Astrocyte of the cerebellum (primary cell): ENCODE data around the gene INSR.

Experiments
- DNase-seq: peaks from one replicate; pipeline ENCODE4 v3.0.0-alpha.2; 2011; ENCODE audit warnings: low read depth
- H3K4me3 ChIP-seq: 2 replicates; pipeline ENCODE4 v1.5.1; 2011; ENCODE audit warnings: mild to moderate bottlenecking, low read depth, low read length, moderate library complexity
- CTCF ChIP-seq: IDR thresholded peaks from 2 replicates; pipeline ENCODE4 v1.5.1; 2012; ENCODE audit warnings: low read length, low read depth, moderate library complexity, mild to moderate bottlenecking; ENCODE audit errors: missing control alignments
- in situ Hi-C: cut with HindIII; loops from 2 replicates; pipeline ENCODE4 v1.10.0; 2017; ENCODE audit warnings: low sequenced_read_pairs

Gene INSR

DNA sequence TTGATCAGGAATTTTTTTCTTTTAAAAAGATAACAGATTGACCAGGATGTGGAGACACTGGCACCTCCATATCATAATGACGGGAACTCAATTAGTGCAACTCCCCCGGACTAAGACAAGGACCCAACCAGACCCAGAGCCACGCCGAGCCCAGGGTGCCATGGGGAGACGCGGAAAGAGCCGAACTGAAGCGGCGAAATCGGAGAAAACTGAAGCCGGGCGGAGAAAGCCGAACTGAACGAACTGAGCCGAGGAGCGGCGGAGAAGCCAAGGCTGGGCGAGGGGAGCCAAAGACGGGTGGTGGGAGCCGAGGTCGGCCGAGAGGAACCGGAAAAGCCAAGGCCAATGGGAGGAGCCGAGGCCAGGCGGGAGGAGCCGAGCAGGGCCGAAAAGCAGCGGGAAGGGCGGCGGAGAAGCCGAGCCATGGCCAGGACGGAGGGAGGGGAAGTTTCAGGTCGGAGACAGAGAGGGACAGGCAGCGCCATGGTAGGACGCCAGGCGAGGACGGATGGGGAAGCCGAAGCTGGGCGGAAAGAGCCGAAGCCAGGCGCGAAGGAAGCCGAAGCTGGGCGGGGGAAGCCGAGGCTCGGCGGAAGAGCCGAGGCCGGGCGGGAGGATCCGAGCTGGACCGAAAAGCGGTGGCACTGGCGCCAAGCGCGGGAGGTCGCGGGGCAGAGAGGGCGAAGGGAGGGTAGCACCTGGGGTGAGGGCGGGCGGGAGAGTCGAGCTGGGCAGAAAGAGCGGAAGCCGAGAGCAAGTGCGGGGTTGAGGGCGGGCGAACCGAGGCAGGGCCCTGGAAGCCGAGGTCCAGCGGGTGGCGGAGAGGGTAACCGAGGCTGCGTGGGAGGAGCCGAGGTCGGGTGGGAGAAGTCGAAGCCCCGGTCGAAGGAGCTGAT, 195.3 kb downstream of the INSR start:
- in situ Hi-C loops, result no loop called here
- peak overlapping the region; percentile 62 for H3K4me3 ChIP-seq
- TF ChIP-seq CTCF, result no peak
- DNase-seq, result peak; percentile 82

DNA sequence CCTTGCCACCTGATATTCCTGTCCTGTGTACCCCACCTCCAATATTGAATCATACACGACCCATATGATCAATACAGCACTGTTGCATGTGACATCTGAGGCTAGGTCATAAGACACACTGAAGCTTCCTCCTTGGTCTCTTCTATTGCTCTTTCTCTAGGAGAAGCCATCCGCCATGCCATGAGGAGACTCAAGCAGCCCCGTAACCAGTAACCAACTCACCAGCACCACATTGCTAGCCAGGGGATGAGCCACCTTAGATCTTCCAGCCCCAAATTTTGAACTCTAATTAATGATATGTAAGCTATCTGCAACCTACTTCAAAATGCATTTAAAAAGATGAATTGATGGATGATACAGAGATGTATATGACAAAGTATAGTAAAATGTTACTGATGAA, 196.1 kb downstream of the INSR start:
- H3K4me3 ChIP-seq, result peak overlapping the region; percentile 62
- TF ChIP-seq CTCF, result no peak
- in situ Hi-C loops, result no loop called here
- DNase-seq, result no peak

DNA sequence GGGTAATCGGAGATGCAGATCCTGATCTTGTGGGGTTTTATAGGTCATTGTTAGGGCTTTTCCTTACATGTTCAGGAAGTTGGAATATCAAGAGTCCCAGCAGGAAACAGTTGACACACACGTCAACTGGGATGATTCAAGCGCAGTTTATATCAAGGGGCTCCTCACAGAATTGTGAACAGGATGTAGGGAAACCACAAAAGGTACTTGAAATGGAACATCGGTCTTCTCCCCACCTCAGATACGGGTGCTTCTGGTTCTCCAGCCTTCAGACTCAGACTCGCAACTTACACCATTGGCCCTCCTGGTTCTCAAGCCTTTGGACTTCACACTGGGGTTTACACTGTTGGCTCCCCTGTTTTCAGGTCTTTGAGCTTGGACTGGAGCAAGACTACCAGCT, 205.2 kb downstream of the INSR start:
- no peak overlapping the region for H3K4me3 ChIP-seq
- DNase-seq, result no peak

DNA sequence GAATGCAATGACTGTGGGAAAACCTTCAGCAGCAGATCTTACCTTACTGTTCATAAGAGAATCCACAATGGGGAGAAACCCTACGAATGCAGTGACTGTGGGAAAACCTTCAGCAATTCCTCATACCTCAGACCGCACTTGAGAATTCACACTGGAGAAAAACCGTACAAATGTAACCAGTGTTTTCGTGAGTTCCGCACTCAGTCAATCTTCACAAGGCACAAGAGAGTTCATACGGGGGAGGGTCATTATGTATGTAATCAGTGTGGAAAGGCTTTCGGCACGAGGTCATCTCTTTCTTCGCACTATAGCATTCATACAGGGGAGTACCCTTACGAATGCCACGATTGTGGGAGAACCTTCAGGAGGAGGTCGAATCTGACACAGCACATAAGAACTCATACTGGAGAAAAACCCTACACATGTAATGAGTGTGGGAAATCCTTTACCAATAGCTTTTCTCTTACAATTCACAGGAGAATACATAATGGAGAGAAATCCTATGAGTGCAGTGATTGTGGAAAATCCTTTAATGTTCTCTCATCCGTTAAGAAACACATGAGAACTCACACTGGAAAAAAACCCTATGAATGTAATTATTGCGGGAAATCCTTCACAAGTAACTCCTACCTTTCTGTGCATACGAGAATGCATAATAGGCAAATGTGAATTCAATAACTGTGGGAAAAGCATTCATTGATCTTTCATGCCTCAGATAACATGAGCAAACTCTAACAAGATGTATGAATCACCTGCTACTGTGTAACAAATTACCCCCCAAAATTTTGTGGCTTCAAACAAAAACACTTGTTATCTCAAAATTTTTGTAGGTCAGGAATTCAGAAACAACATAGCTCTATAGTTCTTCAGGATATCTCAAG, 210.9 kb downstream of the INSR start:
- H3K4me3 ChIP-seq, result no peak overlapping the region
- TF ChIP-seq CTCF, result no peak
- no peak for DNase-seq
- in situ Hi-C loops, result no loop called here

More for the DNA sequence above, 205.2 kb downstream of the INSR start:
- TF ChIP-seq CTCF, result no peak
- in situ Hi-C loops, result no loop called here

DNA sequence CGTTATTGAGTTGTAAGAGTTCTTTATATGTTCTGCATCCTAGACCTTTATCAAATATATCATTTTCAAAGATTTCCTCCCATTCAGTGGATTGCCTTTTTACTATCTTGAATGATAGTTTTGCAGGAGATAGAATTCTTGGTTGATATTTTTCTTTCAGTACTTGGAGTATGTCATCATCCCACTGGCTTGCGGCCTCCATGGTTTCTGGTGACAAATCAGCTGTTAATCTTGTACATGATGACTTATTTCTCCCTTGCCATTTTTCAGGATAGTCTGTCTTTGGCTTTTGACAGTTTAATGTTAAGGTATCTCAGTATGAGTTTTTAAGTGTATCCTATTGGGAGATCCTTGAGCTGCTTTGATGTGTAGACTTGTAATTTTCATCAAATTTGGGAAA, 216.2 kb downstream of the INSR start:
- DNase-seq, result no peak
- no peak overlapping the region for H3K4me3 ChIP-seq
- no peak for TF ChIP-seq CTCF
- in situ Hi-C loops, result no loop called here

DNA sequence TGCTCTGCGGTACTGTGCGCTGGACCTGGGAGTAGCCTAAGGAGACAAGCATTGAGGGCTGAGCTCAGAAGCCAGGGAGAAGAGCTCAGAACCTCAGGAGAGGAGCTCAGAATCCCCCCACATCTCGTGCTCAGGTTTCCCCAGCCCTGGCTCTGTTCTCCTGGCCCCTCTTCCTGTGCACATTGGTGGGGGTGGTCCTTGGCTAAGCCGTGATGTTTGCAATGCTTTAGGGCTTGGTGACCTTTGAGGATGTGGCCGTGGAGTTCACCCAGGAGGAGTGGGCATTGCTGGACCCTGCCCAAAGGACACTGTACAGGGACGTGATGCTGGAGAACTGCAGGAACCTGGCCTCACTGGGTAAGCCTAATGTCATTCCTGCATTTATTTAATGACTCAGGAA, 218.1 kb downstream of the INSR start:
- no peak for DNase-seq
- H3K4me3 ChIP-seq, result no peak overlapping the region
- in situ Hi-C loops, result no loop called here
- no peak for TF ChIP-seq CTCF
